Activated B cell treated with CpG ODN at 0.5 μM for 24 hours (primary cell): ENCODE data around the gene FEZ2. TPM values are rescaled to one million over a fixed set of nuclear protein-coding genes. Genes with fewer than 3 reads are reported as not detected.

ENCODE experiments used
- ATAC-seq: fragments of 200-7000 bp; cut with Tn5 transposase; one replicate; pipeline ENCODE4 v1.10.0; 2021; ENCODE audit warnings: low read depth, mild to moderate bottlenecking, moderate library complexity
- CTCF ChIA-PET: fragments of 350-600 bp; sonication (Branson Sonifier 250); formaldehyde crosslinking; loops from one replicate; lab custom pipeline; 2021; ENCODE audit warnings: antibody characterized with exemption; lab: Charles Lee
- POLR2A ChIA-PET: fragments of 350-600 bp; sonication (Branson Sonifier 250); formaldehyde crosslinking; loops from one replicate; lab custom pipeline; 2021; ENCODE audit warnings: antibody characterized with exemption; lab: Charles Lee
- DNase-seq: peaks from one replicate; pipeline ENCODE4 v3.0.0; 2022
- H3K27ac Mint-ChIP-seq: one replicate; pipeline ENCODE4 v1.8.0; 2020; ENCODE audit warnings: mixed read lengths
- H3K27me3 Mint-ChIP-seq: one replicate; pipeline ENCODE4 v1.8.0; 2021; ENCODE audit warnings: mixed read lengths
- H3K36me3 Mint-ChIP-seq: one replicate; pipeline ENCODE4 v1.8.0; 2021; ENCODE audit warnings: low read depth, mixed read lengths
- H3K4me1 Mint-ChIP-seq: one replicate; pipeline ENCODE4 v1.8.0; 2021; ENCODE audit warnings: mixed read lengths
- H3K4me3 Mint-ChIP-seq: one replicate; pipeline ENCODE4 v1.8.0; 2020; ENCODE audit warnings: mild to moderate bottlenecking, mixed read lengths
- H3K9me3 Mint-ChIP-seq: one replicate; pipeline ENCODE4 v1.8.0; 2020; ENCODE audit warnings: mixed read lengths
- CTCF ChIP-seq: fragments of 200-600 bp; IDR thresholded peaks from one replicate; pipeline ENCODE4 v1.8.0; 2022; ENCODE audit warnings: antibody characterized with exemption, mild to moderate bottlenecking
- intact Hi-C: fragments of 100-400 bp; cut with micrococcal nuclease; formaldehyde crosslinking; loops from one replicate; pipeline ENCODE4 v1.15.1; 2024
- total RNA-seq: library from RNA; stranded (reverse); gene quantifications from 2 replicates; pipeline ENCODE4 v1.2.3, GENCODE V29; 2022

FEZ2 gene
- total RNA-seq, 1 donor from 2014 or later, result 30.3 TPM

- DNase-seq, result no peak
- Mint-ChIP-seq H3K27ac (no peak overlapping the region), H3K27me3 (no peaks in the 10 kb centered on the region), H3K9me3 (no peaks in the 10 kb centered on the region), H3K4me1 (peaks cover 7% of the 10 kb centered on the region), H3K36me3 (peaks cover 61% of the 10 kb centered on the region), H3K4me3 (no peak overlapping the region)
- intact Hi-C loops, result no loop called here
- no peak for ATAC-seq
- POLR2A ChIA-PET, result no interaction called here
- TF ChIP-seq CTCF, result no peak
- CTCF ChIA-PET, result no interaction called here
Observed at GRCh38 chr2:36589230-36589630, 8.7 kb downstream of the FEZ2 start.

DNA sequence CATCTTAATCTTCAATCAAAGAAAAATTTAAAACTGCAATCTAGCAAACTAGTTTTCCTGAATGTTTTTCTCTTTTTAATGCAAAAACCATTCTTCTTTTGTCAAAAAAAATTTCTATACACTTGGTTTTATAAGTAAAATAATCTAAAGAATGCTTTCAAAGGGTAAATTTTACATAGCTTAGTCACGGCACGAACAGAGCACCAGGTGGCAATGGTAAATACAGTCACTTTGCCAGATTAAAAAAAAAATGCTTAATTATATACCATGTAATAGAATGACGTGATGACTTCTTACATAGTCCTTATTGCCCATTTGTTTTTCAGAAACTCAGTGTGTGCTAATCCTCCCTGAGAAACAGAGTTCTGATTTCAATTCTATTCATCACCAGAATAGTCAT lies 10.4 kb downstream of the FEZ2 start:
- ATAC-seq (no peak), DNase-seq (no peak)
- intact Hi-C loops, result no loop called here
- Mint-ChIP-seq H3K4me3 (no peak overlapping the region), H3K36me3 (peaks cover 70% of the 10 kb centered on the region), H3K27ac (no peak overlapping the region), H3K27me3 (no peaks in the 10 kb centered on the region), H3K9me3 (no peaks in the 10 kb centered on the region), H3K4me1 (peaks cover 3% of the 10 kb centered on the region)
- TF ChIP-seq CTCF, result no peak
- ChIA-PET POLR2A (no interaction called here), CTCF (no interaction called here)

DNA sequence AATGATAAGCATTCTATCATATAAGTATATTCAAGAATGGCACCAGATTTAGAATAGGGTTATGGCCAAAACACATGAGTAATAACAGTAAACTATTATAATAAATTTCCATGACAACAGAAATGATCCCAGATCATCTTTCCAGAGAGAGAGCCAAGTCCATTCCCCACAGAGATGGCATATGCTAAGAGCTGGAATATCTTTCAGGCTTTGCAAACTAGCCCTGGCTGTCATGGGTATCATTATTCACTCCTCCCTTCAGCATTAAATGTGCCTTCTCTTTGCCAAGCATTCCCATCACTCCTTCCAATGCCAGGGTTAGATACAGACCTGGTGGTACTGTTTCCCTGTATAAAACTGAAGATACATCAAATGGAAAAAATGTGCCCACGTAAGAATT lies 10.9 kb downstream of the FEZ2 start:
- TF ChIP-seq CTCF, result no peak
- no peak overlapping the region for H3K27ac Mint-ChIP-seq
- ATAC-seq (no peak), DNase-seq (no peak)
- CTCF ChIA-PET, result no interaction called here
- no peaks in the 10 kb centered on the region for H3K27me3 Mint-ChIP-seq
- no peak overlapping the region for H3K4me3 Mint-ChIP-seq
- POLR2A ChIA-PET, result interaction anchor here (0.5 to 0.6 kb wide), 2 partner anchors 37 to 770 kb away, joined by 3 read pairs; no protein-coding TSS in a partner anchor
- H3K36me3 Mint-ChIP-seq, result peaks cover 75% of the 10 kb centered on the region
- intact Hi-C loops, result no loop called here
- H3K4me1 Mint-ChIP-seq, result peaks cover 3% of the 10 kb centered on the region
- no peaks in the 10 kb centered on the region for H3K9me3 Mint-ChIP-seq

DNA sequence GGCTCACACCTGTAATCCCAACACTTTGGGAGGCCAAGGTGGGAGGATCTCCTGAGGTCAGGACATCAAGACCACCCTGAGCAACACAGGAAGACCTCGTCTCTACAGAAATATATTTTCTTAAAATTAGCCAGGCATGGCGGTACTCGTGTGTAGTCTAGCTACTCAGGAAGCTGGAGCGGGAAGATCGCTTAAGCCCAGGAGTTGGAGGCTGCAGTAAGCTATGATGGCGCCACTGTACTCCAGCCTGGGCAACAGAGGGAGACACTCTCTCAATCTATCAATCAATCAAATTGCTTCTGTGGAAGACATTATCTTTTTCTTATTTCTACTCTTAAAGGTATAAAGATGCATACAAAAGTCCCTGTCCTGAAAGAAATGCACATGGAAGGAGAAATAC lies 11.3 kb downstream of the FEZ2 start:
- POLR2A ChIA-PET, result interaction anchor here (0.5 to 0.6 kb wide), 2 partner anchors 36 to 770 kb away, joined by 3 read pairs; no protein-coding TSS in a partner anchor
- Mint-ChIP-seq H3K9me3 (no peaks in the 10 kb centered on the region), H3K4me3 (no peak overlapping the region), H3K36me3 (peaks cover 76% of the 10 kb centered on the region), H3K27me3 (no peaks in the 10 kb centered on the region), H3K27ac (no peak overlapping the region), H3K4me1 (peaks cover under 1% of the 10 kb centered on the region)
- no peak for TF ChIP-seq CTCF
- DNase-seq (no peak), ATAC-seq (no peak)
- CTCF ChIA-PET, result no interaction called here
- intact Hi-C loops, result no loop called here

GRCh38 chr2:36584148-36584794 lies 13.7 kb downstream of the FEZ2 start:
- Mint-ChIP-seq H3K9me3 (no peaks in the 10 kb centered on the region), H3K27me3 (no peaks in the 10 kb centered on the region), H3K27ac (no peak overlapping the region), H3K4me1 (no peaks in the 10 kb centered on the region), H3K36me3 (peaks cover 84% of the 10 kb centered on the region), H3K4me3 (no peak overlapping the region)
- no peak for DNase-seq
- intact Hi-C loops, result no loop called here
- ATAC-seq, result no peak
- TF ChIP-seq CTCF, result no peak
- CTCF ChIA-PET, result no interaction called here
- POLR2A ChIA-PET, result no interaction called here
